Dermis blood vessel endothelial cell (primary cell): ENCODE data around the gene DMPK. TPM values are rescaled to one million over a fixed set of nuclear protein-coding genes. Genes with fewer than 3 reads are reported as not detected.

ENCODE experiments used
- DNase-seq: peaks from one replicate; pipeline ENCODE4 v3.0.0; 2010
- total RNA-seq: library from RNA; depleted of rRNA; stranded (reverse); fragments of >200 nt; gene quantifications from 2 replicates; pipeline ENCODE4 v1.2.3, GENCODE V29; 2014

DMPK gene
- 10.9 and 12.4 TPM in 2 replicates for total RNA-seq

- no peak for DNase-seq
Observed at GRCh38 chr19:45782162-45782691, at the start of gene DMPK. Gene DMPK (minus strand): TSS chr19:45782490. CDS start chr19:45782352, 138 bp downstream.

GRCh38 chr19:45828945-45829344 lies 46.7 kb upstream of the DMPK start:
- DNase-seq, result no peak

- no peak for DNase-seq
Observed at GRCh38 chr19:45828523-45828922, 46.2 kb upstream of the DMPK start.

GRCh38 chr19:45827459-45828093 lies 45.3 kb upstream of the DMPK start:
- no peak for DNase-seq

- DNase-seq, result no peak
Observed at GRCh38 chr19:45826934-45827333, 44.6 kb upstream of the DMPK start.

GRCh38 chr19:45825917-45826893 lies 43.9 kb upstream of the DMPK start:
- no peak for DNase-seq

GRCh38 chr19:45825263-45825605 lies 42.9 kb upstream of the DMPK start:
- DNase-seq, result no peak

- no peak for DNase-seq
Observed at GRCh38 chr19:45824531-45825262, 42.4 kb upstream of the DMPK start.

GRCh38 chr19:45824041-45824471 lies 41.8 kb upstream of the DMPK start:
- peak; percentile 75 for DNase-seq

- no peak for DNase-seq
Observed at GRCh38 chr19:45823182-45823581, 40.9 kb upstream of the DMPK start.

- DNase-seq, result no peak
Observed at GRCh38 chr19:45822716-45823115, 40.4 kb upstream of the DMPK start.

GRCh38 chr19:45821570-45821969 lies 39.3 kb upstream of the DMPK start:
- DNase-seq, result no peak

- DNase-seq, result no peak
Observed at GRCh38 chr19:45821103-45821521, 38.8 kb upstream of the DMPK start.

GRCh38 chr19:45820413-45821102 lies 38.3 kb upstream of the DMPK start:
- peak; percentile 76 for DNase-seq

- no peak for DNase-seq
Observed at GRCh38 chr19:45819769-45820168, 37.5 kb upstream of the DMPK start.

GRCh38 chr19:45817725-45818301 lies 35.5 kb upstream of the DMPK start:
- DNase-seq, result no peak

GRCh38 chr19:45817010-45817724 lies 34.9 kb upstream of the DMPK start:
- DNase-seq, result peak; percentile 97

GRCh38 chr19:45816236-45817009 lies 34.1 kb upstream of the DMPK start:
- no peak for DNase-seq

- peak; percentile 51 for DNase-seq
Observed at GRCh38 chr19:45815481-45816216, 33.4 kb upstream of the DMPK start.
